GM12878 (cell line): Measurements from ENCODE around the gene TSPYL6. TPM values are rescaled to one million over a fixed set of nuclear protein-coding genes. Genes with fewer than 3 reads are reported as not detected.

ENCODE experiments used
- ATAC-seq: fragments of 200-7000 bp; cut with Tn5 transposase; 3 replicates; pipeline ENCODE4 v1.9.1; 2020; ENCODE audit warnings: mild to moderate bottlenecking, moderate library complexity
- BruUV-seq: library from RNA; stranded (reverse); fragments of 400-500 nt; replicated peaks from 2 replicates; lab custom pipeline; 2021; lab: Mats Ljungman, UMichigan
- CTCF ChIA-PET: fragments of 300-600 bp; sonication (Branson Sonifier 250); formaldehyde crosslinking; extraction: SDS; loops from one replicate; lab custom pipeline; 2021; ENCODE audit warnings: inconsistent platforms; lab: Yijun Ruan, JAX
- POLR2A ChIA-PET: fragments of 350-600 bp; formaldehyde crosslinking; extraction: SDS; loops from one replicate; lab custom pipeline; 2021; ENCODE audit warnings: inconsistent platforms; lab: Charles Lee
- RAD21 ChIA-PET: fragments of 300-600 bp; sonication (Branson Sonifier 250); formaldehyde crosslinking; loops from one replicate; lab custom pipeline; 2023; ENCODE audit warnings: antibody characterized with exemption; ENCODE audit not compliant: unreplicated experiment; lab: Charles Lee
- SMC1A ChIA-PET: fragments of 300-600 bp; sonication (Branson Sonifier 250); formaldehyde crosslinking; loops from one replicate; lab custom pipeline; 2023; ENCODE audit not compliant: unreplicated experiment, uncharacterized antibody; lab: Charles Lee
- DNase-seq: peaks from one replicate; pipeline ENCODE4 v3.0.0-alpha.2; 2011; ENCODE audit warnings: low read depth, low spot score
- FAIRE-seq: peaks from 3 replicates; lab custom pipeline; 2011; peaks lifted over from hg19 to GRCh38; lab: Jason Lieb, UNC
- H2AFZ ChIP-seq: 2 replicates; pipeline ENCODE4 v1.6.0; 2011; ENCODE audit warnings: low read depth, low read length, control low read depth; ENCODE audit not compliant: control insufficient read depth
- H3K27ac ChIP-seq: 2 replicates; pipeline ENCODE4 v1.5.1; 2011; ENCODE audit warnings: control low read depth; ENCODE audit not compliant: control insufficient read depth, insufficient read depth
- H3K27me3 ChIP-seq, 2 experiments: replicated peaks in 1 of 2; 2 replicates each; pipeline versions ENCODE4 v1.6.0 to v1.6.1; 2011; ENCODE audit warnings: low read length in 1 of 2; ENCODE audit not compliant: control insufficient read depth in 2 of 2, insufficient read depth in 2 of 2
- H3K36me3 ChIP-seq, 2 experiments: 2 replicates each; pipeline ENCODE4 v1.5.1; 2011; ENCODE audit warnings: low read length in 1 of 2; ENCODE audit not compliant: control insufficient read depth in 2 of 2, insufficient read depth in 2 of 2
- H3K4me1 ChIP-seq: 2 replicates; pipeline ENCODE4 v1.6.1; 2011; ENCODE audit warnings: mild to moderate bottlenecking, low read length, moderate library complexity, mixed read lengths; ENCODE audit not compliant: control insufficient read depth, insufficient read depth
- H3K4me2 ChIP-seq: 2 replicates; pipeline ENCODE4 v1.6.0; 2011; ENCODE audit warnings: control low read depth; ENCODE audit not compliant: control insufficient read depth, insufficient read depth
- H3K4me3 ChIP-seq: fragments of 200-600 bp; sonication (generic); 2 replicates; pipeline ENCODE4 v1.5.1; 2016
- H3K79me2 ChIP-seq: 2 replicates; pipeline ENCODE4 v1.6.0; 2011; ENCODE audit warnings: low read length; ENCODE audit not compliant: control insufficient read depth, insufficient read depth
- H3K9ac ChIP-seq: 2 replicates; pipeline ENCODE4 v1.8.0; 2011; ENCODE audit warnings: low read length, control low read depth, mixed read lengths; ENCODE audit not compliant: control insufficient read depth, insufficient read depth
- H3K9me3 ChIP-seq: replicated peaks from 3 replicates; pipeline ENCODE4 v1.5.1; 2011; ENCODE audit warnings: mild to moderate bottlenecking, low read length; ENCODE audit not compliant: control insufficient read depth, insufficient read depth
- H4K20me1 ChIP-seq: 2 replicates; pipeline ENCODE4 v1.6.0; 2011; ENCODE audit not compliant: control insufficient read depth, insufficient read depth
- ATF7 ChIP-seq: fragments of 450-650 bp; IDR thresholded peaks from 2 replicates; pipeline ENCODE4 v1.6.1; 2016; ENCODE audit warnings: low read depth, mild to moderate bottlenecking
- ETV6 ChIP-seq, 2 experiments: fragments of 450-650 bp in 1 of 2; IDR thresholded peaks in 1 of 2; conservative IDR thresholded peaks in 1 of 2; 2 replicates each; pipeline ENCODE4 v1.6.1; 2014; ENCODE audit warnings: antibody characterized with exemption in 1 of 2, borderline replicate concordance in 1 of 2, low read depth in 1 of 2, mild to moderate bottlenecking in 1 of 2, moderate library complexity in 1 of 2
- WGBS: methylation state at CpG from one replicate; pipeline ENCODE4 v1.1.6; 2016; ENCODE audit warnings: low lambda C conversion rate; ENCODE audit not compliant: insufficient replicate concordance, insufficient coverage; ENCODE audit errors: missing lambda C conversion rate; 5-methylcytosine and 5-hydroxymethylcytosine counted together
- in situ Hi-C: fragments of 300-500 bp; cut with MboI; formaldehyde crosslinking; loops from 9 replicates; pipeline ENCODE4 v1.14.3; 2018; ENCODE audit warnings: mixed read lengths
- intact Hi-C: fragments of 100-400 bp; cut with micrococcal nuclease; formaldehyde crosslinking; loops from one replicate; pipeline ENCODE4 v1.14.2; 2022; ENCODE audit not compliant: unreplicated experiment
- polyA plus RNA-seq, 11 experiments: library from polyadenylated mRNA; depleted of rRNA in 4 of 11; unstranded in 6 of 11; stranded (reverse) in 5 of 11; fragments of >200 nt; fragmentation: Nextera tagmentation in 4 of 11; fragmentation: Illumina TruSeq in 1 of 11; extraction: Ambion mirVana in 4 of 11; extraction: Trizol in 1 of 11; gene quantifications; 1 replicate in 1 of 11; 2 replicates in 10 of 11; pipeline versions ENCODE4 v1.2.1 to v1.2.3, GENCODE V29; 2011 to 2016; ENCODE audit warnings: inconsistent platforms in 2 of 11, missing spikeins in 2 of 11, low read depth in 1 of 11
- total RNA-seq, 4 experiments: library from RNA; depleted of rRNA in 3 of 4; stranded (reverse); fragments of >200 nt in 3 of 4; fragmentation: Illumina TruSeq in 1 of 4; extraction: Trizol in 1 of 4; gene quantifications; 2 replicates each; pipeline versions ENCODE4 v1.2.1 to v1.2.3, GENCODE V29; 2013 to 2021
- TF ChIP-seq, protein P1 (sequence below): fragments of 450-650 bp; IDR thresholded peaks from 2 replicates; pipeline ENCODE4 v1.6.1; 2017; ENCODE audit warnings: mild to moderate bottlenecking, moderate library complexity
- TF ChIP-seq, protein P2 (sequence below): IDR thresholded peaks from 2 replicates; pipeline ENCODE4 v1.6.1; 2012; ENCODE audit warnings: mild to moderate bottlenecking, low read depth, low read length

TSPYL6 gene
- total and polyA plus RNA-seq, 10 of the 15 experiments (the other 5 are each of a cell fraction or from before 2014, with no cell fraction given) = not detected

DNA sequence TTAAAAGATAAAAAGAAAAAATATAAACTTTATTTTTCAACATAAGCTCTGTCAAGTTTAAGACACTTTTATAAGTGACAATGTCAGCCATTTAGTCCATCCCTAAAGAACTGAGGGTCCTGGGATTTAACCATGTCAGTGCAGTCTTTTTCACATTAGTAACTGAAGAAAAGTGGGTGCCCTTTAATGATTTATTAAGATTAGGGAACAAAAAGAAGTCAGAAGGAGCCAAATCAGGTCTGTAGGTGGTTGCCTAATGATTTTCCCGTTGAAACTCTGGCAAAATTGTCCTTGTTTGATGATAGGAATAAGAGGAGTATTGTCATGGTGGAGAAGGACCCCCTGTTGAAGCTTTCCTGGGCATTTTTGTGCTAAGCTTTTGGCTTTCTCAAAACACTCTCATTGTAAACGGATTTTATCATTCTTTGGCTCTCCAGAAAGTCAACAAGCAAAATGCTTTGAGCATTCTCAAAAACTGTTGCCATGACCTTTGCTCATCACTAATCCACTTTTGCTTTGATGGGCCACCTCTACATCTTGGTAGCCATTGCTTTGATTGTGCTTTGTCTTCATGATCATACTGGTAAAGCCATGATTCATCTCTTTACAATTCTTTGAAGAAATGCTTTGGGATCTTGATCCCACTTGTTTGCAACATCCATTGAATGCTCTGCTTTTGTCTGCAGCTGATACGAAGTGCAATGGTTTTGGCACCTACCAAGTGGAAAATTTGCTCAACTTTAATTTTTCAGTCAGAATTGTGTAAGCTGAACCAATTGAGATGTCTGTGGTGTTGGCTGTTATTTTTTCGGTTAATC lies 22.0 kb downstream of the TSPYL6 start:
- no peak for FAIRE-seq
- CTCF ChIA-PET = no interaction called here
- TF ChIP-seq, protein P1, sequence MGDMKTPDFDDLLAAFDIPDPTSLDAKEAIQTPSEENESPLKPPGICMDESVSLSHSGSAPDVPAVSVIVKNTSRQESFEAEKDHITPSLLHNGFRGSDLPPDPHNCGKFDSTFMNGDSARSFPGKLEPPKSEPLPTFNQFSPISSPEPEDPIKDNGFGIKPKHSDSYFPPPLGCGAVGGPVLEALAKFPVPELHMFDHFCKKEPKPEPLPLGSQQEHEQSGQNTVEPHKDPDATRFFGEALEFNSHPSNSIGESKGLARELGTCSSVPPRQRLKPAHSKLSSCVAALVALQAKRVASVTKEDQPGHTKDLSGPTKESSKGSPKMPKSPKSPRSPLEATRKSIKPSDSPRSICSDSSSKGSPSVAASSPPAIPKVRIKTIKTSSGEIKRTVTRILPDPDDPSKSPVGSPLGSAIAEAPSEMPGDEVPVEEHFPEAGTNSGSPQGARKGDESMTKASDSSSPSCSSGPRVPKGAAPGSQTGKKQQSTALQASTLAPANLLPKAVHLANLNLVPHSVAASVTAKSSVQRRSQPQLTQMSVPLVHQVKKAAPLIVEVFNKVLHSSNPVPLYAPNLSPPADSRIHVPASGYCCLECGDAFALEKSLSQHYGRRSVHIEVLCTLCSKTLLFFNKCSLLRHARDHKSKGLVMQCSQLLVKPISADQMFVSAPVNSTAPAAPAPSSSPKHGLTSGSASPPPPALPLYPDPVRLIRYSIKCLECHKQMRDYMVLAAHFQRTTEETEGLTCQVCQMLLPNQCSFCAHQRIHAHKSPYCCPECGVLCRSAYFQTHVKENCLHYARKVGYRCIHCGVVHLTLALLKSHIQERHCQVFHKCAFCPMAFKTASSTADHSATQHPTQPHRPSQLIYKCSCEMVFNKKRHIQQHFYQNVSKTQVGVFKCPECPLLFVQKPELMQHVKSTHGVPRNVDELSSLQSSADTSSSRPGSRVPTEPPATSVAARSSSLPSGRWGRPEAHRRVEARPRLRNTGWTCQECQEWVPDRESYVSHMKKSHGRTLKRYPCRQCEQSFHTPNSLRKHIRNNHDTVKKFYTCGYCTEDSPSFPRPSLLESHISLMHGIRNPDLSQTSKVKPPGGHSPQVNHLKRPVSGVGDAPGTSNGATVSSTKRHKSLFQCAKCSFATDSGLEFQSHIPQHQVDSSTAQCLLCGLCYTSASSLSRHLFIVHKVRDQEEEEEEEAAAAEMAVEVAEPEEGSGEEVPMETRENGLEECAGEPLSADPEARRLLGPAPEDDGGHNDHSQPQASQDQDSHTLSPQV = no peak
- no peak for TF ChIP-seq ATF7
- TF ChIP-seq, protein P2, sequence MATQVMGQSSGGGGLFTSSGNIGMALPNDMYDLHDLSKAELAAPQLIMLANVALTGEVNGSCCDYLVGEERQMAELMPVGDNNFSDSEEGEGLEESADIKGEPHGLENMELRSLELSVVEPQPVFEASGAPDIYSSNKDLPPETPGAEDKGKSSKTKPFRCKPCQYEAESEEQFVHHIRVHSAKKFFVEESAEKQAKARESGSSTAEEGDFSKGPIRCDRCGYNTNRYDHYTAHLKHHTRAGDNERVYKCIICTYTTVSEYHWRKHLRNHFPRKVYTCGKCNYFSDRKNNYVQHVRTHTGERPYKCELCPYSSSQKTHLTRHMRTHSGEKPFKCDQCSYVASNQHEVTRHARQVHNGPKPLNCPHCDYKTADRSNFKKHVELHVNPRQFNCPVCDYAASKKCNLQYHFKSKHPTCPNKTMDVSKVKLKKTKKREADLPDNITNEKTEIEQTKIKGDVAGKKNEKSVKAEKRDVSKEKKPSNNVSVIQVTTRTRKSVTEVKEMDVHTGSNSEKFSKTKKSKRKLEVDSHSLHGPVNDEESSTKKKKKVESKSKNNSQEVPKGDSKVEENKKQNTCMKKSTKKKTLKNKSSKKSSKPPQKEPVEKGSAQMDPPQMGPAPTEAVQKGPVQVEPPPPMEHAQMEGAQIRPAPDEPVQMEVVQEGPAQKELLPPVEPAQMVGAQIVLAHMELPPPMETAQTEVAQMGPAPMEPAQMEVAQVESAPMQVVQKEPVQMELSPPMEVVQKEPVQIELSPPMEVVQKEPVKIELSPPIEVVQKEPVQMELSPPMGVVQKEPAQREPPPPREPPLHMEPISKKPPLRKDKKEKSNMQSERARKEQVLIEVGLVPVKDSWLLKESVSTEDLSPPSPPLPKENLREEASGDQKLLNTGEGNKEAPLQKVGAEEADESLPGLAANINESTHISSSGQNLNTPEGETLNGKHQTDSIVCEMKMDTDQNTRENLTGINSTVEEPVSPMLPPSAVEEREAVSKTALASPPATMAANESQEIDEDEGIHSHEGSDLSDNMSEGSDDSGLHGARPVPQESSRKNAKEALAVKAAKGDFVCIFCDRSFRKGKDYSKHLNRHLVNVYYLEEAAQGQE = no peak
- TF ChIP-seq ETV6 (conservative IDR thresholded peaks at IDR 0.05 in 1 of 2, IDR thresholded peaks at IDR 0.05 in 1 of 2; ENCODE audit: borderline replicate concordance in 1 of 2, low read depth in 1 of 2) = no peak
- SMC1A ChIA-PET = interaction anchor here (1.1 kb wide), 1 partner anchor 31 kb away, joined by 3 read pairs; no protein-coding TSS in a partner anchor
- 2% methylated on average over 4 of the region's 4 CpGs for WGBS
- no peaks in the 10 kb centered on the region for H3K4me1 ChIP-seq
- H3K4me2 ChIP-seq = no peak overlapping the region
- H2AFZ ChIP-seq = no peak overlapping the region
- H3K9me3 ChIP-seq = no peaks in the 10 kb centered on the region
- no peaks in the 10 kb centered on the region for H4K20me1 ChIP-seq
- H3K9ac ChIP-seq = no peak overlapping the region
- H3K79me2 ChIP-seq = no peaks in the 10 kb centered on the region
- H3K27ac ChIP-seq = no peak overlapping the region
- no peaks in the 10 kb centered on the region for H3K27me3 ChIP-seq
- no peak overlapping the region for H3K4me3 ChIP-seq
- intact Hi-C loops (no loop called here), in situ Hi-C loops (no loop called here)
- POLR2A ChIA-PET = interaction anchor here (0.6 kb wide), 1 partner anchor 174 kb away, joined by 4 read pairs; no protein-coding TSS in a partner anchor
- no peak for ATAC-seq
- BruUV-seq = no TSS peak
- no peak for DNase-seq
- RAD21 ChIA-PET = no interaction called here
- no peaks in the 10 kb centered on the region for H3K36me3 ChIP-seq
